Liver (tissue), 3 donors: ENCODE results near the gene TMEM273.

Experiments used
- ATF3 ChIP-seq: IDR thresholded peaks from 2 replicates; pipeline ENCODE4 v1.6.1; 2016; ENCODE audit warnings: antibody characterized with exemption
- CTCF ChIP-seq: fragments of 150-350 bp; IDR thresholded peaks from 2 replicates; pipeline ENCODE4 v1.5.1; 2017; ENCODE audit warnings: improper control_type of control experiment, low read depth, low read length; ENCODE audit not compliant: missing input control
- GABPA ChIP-seq, 2 donors: IDR thresholded peaks in 1 of 2; conservative IDR thresholded peaks in 1 of 2; 2 replicates each; pipeline ENCODE4 v1.6.1; 2016; ENCODE audit warnings: antibody characterized with exemption in 2 of 2, mild to moderate bottlenecking in 1 of 2, moderate library complexity in 1 of 2
- MAX ChIP-seq: IDR thresholded peaks from 2 replicates; pipeline ENCODE4 v1.6.1; 2016; ENCODE audit warnings: antibody characterized with exemption
- NR2F2 ChIP-seq: IDR thresholded peaks from 2 replicates; pipeline ENCODE4 v1.6.1; 2016; ENCODE audit warnings: antibody characterized with exemption
- RAD21 ChIP-seq, 2 donors: IDR thresholded peaks; 2 replicates each; pipeline ENCODE4 v1.6.1; 2016; ENCODE audit warnings: antibody characterized with exemption in 2 of 2, mild to moderate bottlenecking in 2 of 2
- REST ChIP-seq: IDR thresholded peaks from 2 replicates; pipeline ENCODE4 v1.6.1; 2016; ENCODE audit warnings: antibody characterized with exemption, mild to moderate bottlenecking
- SP1 ChIP-seq: IDR thresholded peaks from 2 replicates; pipeline ENCODE4 v1.6.1; 2018; ENCODE audit warnings: antibody characterized with exemption, mild to moderate bottlenecking
- ZBTB33 ChIP-seq: IDR thresholded peaks from 2 replicates; pipeline ENCODE4 v1.6.1; 2016; ENCODE audit warnings: antibody characterized with exemption
- donor health status: healthy.
- donor health status: healthy.

GRCh38 chr10:49230004-49230403 is 41.8 kb upstream of the TMEM273 start:
- TF ChIP-seq SP1: no peak
- TF ChIP-seq CTCF: no peak
- no peak for TF ChIP-seq ZBTB33
- TF ChIP-seq ATF3: no peak
- no peak for TF ChIP-seq NR2F2
- no peak for TF ChIP-seq MAX
- no peak for TF ChIP-seq RAD21 (IDR thresholded peaks at IDR 0.05)
- no peak for TF ChIP-seq REST
- TF ChIP-seq GABPA (IDR thresholded peaks at IDR 0.05 in 1 of 2, conservative IDR thresholded peaks at IDR 0.05 in 1 of 2): no peak
